GM10847 (cell line): ENCODE measurements around the gene SLC11A1.

Source experiments
- POLR2A ChIP-seq: IDR thresholded peaks from 2 replicates; pipeline ENCODE4 v1.6.1; 2011; ENCODE audit not compliant: insufficient read length; ENCODE audit errors: extremely low read depth

Gene SLC11A1

DNA sequence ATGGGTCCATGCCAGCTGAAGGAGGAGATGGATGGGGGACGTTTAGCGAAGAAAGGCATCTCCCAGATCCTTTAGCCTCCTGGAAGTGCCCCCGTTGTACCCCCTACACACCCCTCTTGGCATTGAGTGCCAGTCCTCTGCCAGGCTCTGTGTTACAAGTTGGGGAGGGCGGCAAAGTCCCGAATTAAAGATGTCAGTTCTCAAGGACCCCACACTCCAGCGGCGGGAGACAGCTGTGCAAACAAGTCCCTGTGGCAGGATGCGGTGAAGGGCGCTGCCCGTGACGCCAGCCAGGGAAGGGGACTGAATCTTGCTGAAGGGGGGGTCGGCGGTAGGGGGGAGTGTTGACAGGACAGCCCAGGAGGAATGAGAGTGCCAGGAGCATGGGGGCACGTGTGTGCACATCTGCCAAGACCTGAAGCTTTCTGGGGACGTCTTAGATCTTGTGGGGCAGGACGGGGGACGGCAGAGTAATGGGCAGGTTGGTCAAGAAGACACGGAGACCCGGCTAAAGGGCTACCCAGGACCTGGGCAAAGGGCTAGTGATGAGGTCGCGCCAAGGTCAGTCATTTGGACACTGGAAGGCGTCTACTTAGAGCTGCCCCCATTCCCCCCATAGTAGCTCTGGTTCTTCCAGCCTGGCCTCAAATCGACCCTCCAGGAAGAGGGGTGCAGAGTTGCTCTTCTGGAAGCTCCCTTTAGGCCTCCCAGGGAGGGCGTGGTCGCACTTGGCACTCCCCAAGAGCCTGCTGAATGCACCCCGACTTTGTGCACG, 14.8 kb downstream of the SLC11A1 start:
- TF ChIP-seq POLR2A, result no peak

DNA sequence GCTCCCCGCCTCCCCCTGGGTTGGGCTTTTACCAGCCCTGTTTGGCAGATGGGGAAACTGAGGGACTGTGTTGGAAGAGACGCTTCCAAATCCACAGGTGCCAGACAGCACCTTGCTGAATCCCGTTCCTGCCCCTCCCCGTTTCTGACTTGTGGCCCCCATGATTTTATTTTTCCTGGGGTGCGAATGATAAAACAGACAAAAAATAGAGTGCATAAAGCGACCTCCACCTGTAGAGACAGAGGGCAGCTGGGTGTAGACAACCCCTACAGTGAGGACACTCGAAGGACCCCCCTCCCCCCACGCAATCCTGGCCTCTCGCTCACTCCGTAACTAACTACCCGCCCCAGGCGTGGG, 15.4 kb downstream of the SLC11A1 start:
- no peak for TF ChIP-seq POLR2A

DNA sequence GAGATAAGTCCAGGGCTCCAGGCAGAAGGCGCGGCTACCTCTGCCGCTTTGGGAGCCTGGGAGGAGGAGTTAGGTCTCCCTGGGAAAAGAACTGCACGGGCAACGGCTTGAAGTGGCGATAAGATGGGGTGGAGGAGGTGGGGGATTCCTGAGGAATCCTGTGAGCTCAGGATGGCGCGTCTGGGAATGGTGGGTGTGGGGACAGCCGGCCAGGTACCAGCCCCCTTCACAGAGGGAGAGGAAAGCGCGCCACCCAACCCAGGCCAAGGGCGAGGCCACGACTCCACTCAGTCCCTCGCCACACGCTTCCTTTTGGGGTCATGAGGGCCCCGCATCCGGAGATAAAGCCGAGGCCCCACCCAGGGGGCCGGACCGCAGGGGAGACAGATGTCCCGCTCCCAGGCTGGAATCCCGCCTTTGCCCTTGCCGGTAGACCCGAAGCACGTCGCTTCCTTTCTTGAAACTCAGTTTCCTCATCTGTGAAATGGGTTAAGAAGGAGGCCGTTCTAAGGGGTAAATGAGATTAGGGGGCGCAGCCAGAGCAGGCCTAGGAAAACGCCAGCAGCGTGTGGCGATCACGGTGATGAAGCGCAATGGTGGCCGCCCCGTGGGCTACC, 15.9 kb downstream of the SLC11A1 start:
- TF ChIP-seq POLR2A, result peak; percentile 33

DNA sequence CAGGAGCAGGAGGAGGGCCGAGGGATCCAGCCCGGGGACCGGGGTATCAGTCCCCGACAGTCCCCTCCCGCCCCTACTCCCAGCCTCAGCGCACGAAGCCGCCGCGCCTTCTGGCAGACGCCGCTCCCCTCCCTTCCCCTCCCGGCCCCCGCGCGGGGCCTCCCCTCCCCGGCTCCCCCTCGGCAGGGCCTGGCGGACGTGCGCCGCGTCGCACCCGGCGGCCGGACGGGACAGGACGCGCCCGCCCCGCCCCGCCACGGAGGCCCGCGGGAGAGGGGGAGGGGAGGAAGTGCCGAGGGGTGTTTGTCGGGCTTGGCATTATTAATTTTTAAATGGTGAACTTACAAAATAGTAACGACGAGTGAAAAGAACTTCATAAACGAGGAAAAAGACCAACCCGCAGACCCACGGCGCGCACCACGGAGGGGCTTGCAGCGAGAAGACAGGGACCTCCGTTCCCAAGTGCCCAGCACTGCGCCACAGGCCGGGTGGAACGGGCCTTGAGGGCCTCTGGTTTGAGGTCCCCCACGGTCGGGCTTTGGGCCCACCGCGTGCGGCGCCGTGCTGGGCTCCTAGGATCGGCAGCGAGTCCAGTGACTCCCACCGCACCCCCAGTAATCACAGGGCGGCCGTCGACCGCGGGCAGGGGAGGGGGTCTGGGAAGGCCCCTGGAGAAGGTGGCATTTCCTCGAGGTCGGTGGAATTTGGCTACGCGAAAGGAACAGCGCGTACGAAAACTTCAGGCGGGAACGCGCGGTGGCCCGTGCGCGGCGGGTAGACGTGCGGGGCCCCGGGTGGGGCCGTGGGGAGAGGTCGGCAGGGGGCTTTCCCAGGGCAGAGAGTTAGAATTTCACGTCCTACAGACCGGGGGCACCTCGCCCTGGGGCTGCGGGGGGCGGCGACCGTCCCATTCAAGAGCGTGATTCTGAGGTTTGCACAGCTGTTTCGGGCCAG, 16.6 kb downstream of the SLC11A1 start:
- TF ChIP-seq POLR2A, result no peak

DNA sequence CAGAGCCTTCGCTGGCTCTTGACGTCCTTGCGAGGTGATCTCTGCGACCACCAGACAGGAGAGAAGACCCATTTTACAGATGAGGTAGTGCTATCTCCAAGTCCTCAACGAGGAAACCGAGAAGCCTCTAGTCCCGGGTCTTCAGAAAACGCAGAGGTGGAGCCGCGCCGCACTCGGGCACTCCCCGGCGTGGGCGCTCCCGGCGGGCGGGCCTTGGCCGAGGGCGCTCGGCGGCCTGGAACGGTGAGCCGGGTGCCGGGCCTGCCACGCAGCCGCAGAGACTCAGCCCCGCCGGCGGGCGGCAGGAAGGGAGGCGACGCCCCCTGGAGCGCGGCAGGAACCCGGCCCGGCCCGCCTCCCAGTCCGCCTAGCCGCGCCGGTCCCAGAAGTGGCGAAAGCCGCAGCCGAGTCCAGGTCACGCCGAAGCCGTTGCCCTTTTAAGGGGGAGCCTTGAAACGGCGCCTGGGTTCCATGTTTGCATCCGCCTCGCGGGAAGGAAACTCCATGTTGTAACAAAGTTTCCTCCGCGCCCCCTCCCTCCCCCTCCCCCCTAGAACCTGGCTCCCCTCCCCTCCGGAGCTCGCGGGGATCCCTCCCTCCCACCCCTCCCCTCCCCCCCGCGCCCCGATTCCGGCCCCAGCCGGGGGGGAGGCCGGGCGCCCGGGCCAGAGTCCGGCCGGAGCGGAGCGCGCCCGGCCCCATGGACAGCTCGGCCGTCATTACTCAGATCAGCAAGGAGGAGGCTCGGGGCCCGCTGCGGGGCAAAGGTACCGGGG, 17.5 kb downstream of the SLC11A1 start, which contains the start of gene CTDSP1:
CTDSP1 (plus strand) TSS at position 478 of the 776 bp plus-strand sequence; CDS start at position 701, 223 bp downstream.
- peak; percentile 48 for TF ChIP-seq POLR2A

DNA sequence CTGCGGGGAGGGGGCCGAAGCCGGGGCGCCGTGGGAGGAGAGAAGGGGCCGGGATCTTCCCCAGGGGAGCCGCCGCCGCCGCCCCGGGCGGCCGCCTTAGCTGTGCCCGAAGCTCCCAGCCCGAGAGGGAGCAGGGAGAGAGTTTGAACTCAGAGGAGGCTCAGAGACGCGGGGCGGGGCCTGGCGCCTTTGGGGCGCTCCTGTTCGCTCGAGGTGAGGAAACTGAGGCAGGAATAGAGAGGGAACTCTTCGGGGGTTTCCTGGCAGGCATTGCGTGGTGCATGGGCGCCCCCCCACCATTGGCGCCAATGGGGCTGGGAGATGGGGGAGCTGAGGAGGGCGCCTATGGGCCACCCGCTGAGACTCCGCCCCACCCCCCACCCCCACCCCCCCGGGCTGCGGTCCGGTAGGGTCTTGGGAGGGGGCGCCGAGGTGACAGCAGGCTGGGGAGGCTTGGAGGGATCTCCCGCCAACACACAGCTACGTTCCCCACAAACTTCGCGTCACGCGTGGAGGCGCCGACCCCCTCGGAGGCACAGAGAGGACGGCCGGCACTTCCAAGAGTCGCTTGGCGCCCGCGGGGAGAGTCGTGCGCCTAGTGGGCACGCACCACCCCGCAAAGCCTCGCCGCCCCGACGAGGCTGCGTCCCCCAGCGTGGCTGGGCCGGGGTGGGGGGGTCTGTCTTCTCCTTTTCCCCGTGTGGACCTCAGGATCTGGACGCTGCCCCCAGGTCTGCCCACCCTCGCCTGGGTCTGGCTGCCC, 18.3 kb downstream of the SLC11A1 start:
- TF ChIP-seq POLR2A, result no peak

- no peak for TF ChIP-seq POLR2A
These were observed 19.1 kb downstream of the SLC11A1 start for GRCh38 chr2:218400930-218401881.

DNA sequence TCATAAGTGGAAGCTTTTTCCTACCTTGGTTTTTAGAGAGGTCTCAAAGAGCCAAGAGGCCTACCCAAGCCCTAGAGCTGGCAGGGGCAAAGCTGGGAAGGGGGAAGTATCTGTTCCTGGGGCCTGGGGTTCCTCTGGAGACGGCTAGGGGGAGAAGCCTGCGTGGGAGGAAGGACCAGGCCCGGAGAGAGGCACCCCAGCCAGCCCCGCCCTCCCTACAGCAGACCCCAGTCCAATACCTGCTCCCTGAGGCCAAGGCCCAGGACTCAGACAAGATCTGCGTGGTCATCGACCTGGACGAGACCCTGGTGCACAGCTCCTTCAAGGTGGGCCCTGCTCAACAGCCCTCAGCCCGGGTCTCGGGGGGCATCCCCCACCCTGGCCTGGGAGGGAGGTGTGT, 19.8 kb downstream of the SLC11A1 start:
- no peak for TF ChIP-seq POLR2A

- TF ChIP-seq POLR2A, result no peak
These were observed 20.4 kb downstream of the SLC11A1 start for GRCh38 chr2:218402491-218402901.

- no peak for TF ChIP-seq POLR2A
These were observed 20.9 kb downstream of the SLC11A1 start for GRCh38 chr2:218402911-218403411.

- no peak for TF ChIP-seq POLR2A
These were observed 21.7 kb downstream of the SLC11A1 start for GRCh38 chr2:218403810-218404209.

GRCh38 chr2:218404351-218405085, 22.4 kb downstream of the SLC11A1 start:
- no peak for TF ChIP-seq POLR2A
